ENCODE results near the gene AVEN. TPM values are rescaled to one million over a fixed set of nuclear protein-coding genes. Genes with fewer than 3 reads are reported as not detected.
"Not testable (repeated sequence)": the region's sequence is repeated elsewhere in the genome, so short reads cannot be mapped to it uniquely, and the experiment has no call there.

The AVEN gene
- polyA plus RNA-seq, 1 of the 3 experiments (the other 2 are of a cell fraction), result 7.5 TPM

- 85% methylated on average over 6 of the region's 6 CpGs for WGBS (ENCODE audit: low lambda C conversion rate)
- H3K27ac ChIP-seq (ENCODE audit: low read depth in 2 of 2, low read length in 1 of 2); H3K79me2 ChIP-seq (ENCODE audit: insufficient read depth); H4K20me1 ChIP-seq (ENCODE audit: insufficient read depth); POLR2A ChIA-PET; H3K36me3 ChIP-seq (replicated peaks in 1 of 2; ENCODE audit: control insufficient read depth in 1 of 2, insufficient read depth in 2 of 2, low read length in 1 of 2); H3K4me1 ChIP-seq (ENCODE audit: control insufficient read depth in 1 of 2, insufficient read depth in 2 of 2, low read depth in 1 of 2, low read length in 1 of 2); H3K9me3 ChIP-seq; H3K4me3 ChIP-seq (ENCODE audit: low read depth in 2 of 2, low read length in 1 of 2); H2AFZ ChIP-seq (ENCODE audit: low read depth); H3K9ac ChIP-seq; H3K9me2 ChIP-seq; H3K4me2 ChIP-seq; DNase-seq; H3F3A ChIP-seq (replicated peaks; ENCODE audit: insufficient read depth): not testable (repeated sequence)
- H3K27me3 ChIP-seq (ENCODE audit: insufficient read depth), result 0 out of 2 replicates have a peak, but pooled peaks cover 14% of the 10 kb centered on the region
- CTCF ChIA-PET, result interaction anchor here (1.1 kb wide), 1 partner anchor 120 kb away, joined by 4 read pairs; no protein-coding TSS in a partner anchor
Observed at GRCh38 chr15:33819499-33819898, 219.5 kb downstream of the AVEN start.

Other genes starting within 250 kb of the AVEN start
- 0.03 TPM in 1 of 2 replicates, not detected in the other for gene CHRM5, start 70.7 kb downstream of the AVEN start, polyA plus RNA-seq (2012; rRNA removed)
- 92.3 and 105 TPM in 2 replicates for gene EMC7, start 62.7 kb upstream of the AVEN start, polyA plus RNA-seq (2012; rRNA removed)
- gene PGBD4, start 62.9 kb upstream of the AVEN start, polyA plus RNA-seq (2012; rRNA removed), result 0.77 and 1.3 TPM in 2 replicates
- 13.8 and 20.3 TPM in 2 replicates for gene KATNBL1, start 170.9 kb upstream of the AVEN start, polyA plus RNA-seq (2012; rRNA removed)
- gene EMC4, start 185.8 kb upstream of the AVEN start, polyA plus RNA-seq (2012; rRNA removed), result 159 and 224 TPM in 2 replicates